ENCODE results near the gene HIF1A. TPM values are rescaled to one million over a fixed set of nuclear protein-coding genes. Genes with fewer than 3 reads are reported as not detected.

HIF1A gene
- total RNA-seq, 1 donor = 75.1 TPM

DNA sequence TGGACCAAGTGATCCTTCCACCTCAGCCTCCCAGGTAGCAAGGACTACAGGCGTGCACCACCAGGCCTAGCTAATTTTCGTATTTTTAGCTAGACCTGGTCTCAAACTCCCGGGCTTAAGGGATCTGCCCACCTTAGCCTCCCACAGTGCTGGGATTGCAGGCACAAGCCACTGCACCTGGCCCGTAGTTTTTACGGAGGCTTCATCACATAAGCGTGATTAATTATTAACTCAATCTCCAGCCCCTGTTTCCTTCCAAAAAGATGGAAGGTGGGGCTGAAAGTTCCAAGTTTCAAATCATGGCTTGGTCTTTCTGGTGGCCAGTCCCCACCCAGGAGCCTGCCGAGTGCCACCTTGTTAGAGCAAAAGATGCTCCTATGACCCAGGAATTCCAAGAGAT lies 22.5 kb upstream of the HIF1A start:
- DNase-seq (ENCODE audit: low read depth in 2 of 3, low spot score in 2 of 3) = no peak

DNA sequence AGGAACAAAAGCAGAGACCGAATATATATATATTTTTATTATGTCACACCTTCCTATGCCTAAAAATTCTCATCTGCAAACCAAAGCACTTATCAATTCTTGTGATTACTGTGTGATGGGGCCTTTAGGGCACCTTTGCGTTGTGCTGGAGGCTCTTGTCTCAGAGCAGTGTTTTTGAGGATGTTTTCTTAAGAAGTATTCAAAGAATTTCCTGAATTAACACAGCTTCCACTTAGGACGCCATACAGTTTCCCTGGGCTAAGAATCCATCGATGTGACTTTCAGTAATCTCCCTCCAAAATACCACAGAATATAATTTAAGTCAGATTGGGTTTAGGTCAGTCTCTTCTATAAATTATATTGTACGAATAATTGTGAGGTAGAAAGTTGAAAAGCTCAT lies 22.0 kb upstream of the HIF1A start:
- no peak for DNase-seq (ENCODE audit: low read depth in 2 of 3, low spot score in 2 of 3)

DNA sequence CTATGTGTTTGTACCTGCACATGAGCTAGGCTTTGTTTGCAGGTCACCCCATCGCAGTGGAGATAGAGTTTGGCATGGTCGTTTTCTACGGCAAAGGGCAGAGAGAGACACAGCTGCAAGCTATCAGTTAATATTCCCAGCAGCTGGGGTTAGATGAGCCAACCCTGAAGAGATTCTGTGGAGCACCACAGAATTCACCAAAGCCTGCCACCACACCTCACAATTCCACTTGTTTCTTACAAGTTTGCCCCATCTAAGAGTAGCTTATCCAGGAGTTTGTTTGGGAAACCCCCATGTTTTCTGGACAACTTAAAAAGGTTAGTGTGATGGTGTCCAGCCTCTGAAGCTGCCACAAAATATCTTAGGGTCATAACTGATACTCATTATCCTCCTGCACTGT lies 20.0 kb upstream of the HIF1A start:
- DNase-seq (ENCODE audit: low read depth in 2 of 3, low spot score in 2 of 3) = no peak

DNA sequence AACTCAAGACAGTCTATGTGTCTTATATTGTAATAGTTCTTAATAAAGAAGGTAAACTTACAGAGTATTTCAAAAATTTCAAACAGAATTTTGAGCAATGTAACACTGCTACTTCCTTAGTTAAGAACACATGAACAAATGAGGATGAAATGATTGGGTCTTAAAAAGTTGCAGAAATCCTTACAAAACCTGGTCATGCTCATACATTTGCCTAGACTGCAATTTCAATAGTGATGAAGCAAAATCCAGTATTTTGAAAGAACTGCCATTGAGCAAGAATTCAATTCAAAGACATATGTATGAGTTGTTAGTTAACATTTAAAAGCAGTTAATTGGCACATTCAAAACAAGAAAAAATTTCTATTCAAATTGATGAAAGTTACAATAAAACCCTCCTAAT lies 17.8 kb upstream of the HIF1A start:
- no peak for DNase-seq (ENCODE audit: low read depth in 2 of 3, low spot score in 2 of 3)

DNA sequence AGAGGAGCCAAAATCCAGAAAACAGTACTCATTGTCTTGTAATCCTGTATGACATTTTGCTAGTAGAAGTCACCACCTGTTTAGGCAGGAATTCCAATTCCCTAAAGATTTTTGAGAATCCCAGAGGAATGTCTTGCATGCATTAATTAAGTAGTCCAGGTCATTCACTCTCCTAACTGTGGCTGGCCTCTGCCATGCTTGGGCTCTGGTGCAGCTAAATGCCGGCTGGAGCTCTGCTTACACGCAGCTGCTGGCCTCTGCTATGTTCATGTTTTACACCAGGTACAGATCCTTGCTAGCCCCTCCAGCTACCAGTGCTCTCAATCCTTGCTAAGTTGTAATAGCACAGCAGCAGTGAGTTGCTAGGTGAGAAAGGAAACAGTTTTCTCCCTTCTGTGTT lies 16.3 kb upstream of the HIF1A start:
- no peak for DNase-seq (ENCODE audit: low read depth in 2 of 3, low spot score in 2 of 3)

DNA sequence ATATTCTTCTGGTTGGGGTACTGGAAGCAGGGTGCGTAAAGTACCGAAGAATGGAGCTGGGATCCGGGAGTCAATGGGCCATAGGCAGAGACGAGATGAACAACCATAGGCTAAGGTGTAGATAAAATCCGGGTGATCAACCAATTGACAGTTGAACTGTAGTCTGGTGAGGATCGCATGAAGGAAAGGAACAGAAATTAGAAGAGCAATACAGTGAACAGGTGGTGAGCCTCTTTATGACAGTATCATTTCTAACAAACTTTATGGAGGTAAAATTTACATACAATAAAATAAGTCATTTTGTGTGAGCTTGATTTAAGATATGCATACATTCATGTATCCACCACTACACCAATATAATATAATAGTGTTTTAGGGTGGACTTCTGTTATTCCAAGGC lies 13.9 kb upstream of the HIF1A start:
- DNase-seq (ENCODE audit: low read depth in 2 of 3, low spot score in 2 of 3) = no peak

DNA sequence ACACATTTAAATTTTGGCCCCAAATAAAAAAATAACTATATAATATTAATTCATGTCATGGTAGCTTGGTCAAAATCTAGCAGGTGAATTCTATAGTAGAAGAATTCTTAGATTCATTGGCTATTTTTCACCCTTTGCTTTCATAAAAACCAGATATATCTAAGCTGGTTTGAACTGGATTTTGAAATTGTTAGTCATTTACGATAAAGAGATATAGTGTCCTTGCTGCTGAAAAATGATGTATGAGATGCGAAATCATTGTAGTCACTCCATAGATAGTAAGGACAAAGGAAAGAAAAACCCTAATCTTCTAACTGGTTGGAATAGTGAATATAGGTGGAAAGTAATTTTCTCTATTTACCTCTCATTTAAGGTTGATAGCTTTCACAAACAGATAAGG lies 12.2 kb upstream of the HIF1A start:
- DNase-seq (ENCODE audit: low read depth in 2 of 3, low spot score in 2 of 3) = no peak

DNA sequence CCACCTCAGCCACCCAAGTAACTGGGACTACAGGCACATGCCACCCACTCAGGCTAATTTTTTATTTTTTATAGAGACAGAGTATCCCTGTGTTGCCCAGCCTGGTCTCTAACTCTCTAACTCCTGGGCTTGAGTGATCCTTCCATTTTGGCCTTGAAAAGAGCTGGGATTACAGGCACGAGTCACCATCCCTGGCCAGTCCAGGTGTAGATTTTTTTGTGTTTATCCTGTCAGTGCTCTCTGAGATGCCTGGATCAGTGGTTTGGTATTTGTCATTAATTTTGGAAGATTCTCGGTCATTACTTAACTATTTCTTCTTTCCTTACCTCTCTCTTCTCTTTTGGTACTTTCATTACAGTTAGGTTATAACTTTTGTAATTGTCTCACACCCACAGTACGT lies 5.3 kb upstream of the HIF1A start:
- DNase-seq (ENCODE audit: low read depth in 2 of 3, low spot score in 2 of 3) = no peak

DNA sequence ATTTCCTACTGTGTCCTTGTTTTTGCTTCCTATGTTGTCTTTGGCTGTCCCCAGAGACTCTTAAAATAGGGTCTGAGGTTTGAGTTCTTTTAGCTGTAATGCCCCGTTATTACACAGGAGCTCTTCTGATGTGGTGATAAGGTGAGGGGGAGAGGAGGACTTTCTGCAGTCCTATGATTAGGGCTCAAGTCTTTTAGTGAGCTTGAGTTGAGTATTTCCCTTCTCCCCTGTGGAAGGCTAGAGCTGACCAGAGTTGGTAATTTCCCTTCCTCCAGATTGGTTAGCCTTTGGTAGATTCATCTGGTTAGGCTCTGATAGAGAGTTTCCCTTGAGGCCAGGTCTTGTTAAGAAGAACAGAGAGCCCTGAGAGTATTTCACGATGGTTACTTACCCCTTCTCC lies 4.3 kb upstream of the HIF1A start:
- DNase-seq (ENCODE audit: low read depth in 2 of 3, low spot score in 2 of 3) = no peak

DNA sequence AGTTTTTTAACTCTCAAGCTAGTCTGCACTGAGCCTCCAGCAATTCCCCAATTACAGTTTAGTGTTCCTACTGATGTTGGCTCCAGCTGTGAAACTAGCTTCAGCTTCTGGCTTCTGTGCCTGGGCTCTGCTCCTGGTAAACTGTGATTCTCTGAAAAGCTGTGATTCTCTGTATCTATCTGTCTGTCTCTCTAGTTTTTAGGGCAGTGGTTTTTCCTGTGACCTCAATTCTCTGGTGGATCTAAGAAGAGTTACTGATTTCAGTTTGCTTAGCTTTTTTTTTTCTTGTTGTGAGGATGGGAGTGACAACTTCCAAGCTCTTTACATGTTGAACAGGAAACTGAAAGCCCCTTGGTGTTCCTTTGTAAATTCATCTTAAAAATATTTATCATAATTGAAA lies 3.8 kb upstream of the HIF1A start:
- DNase-seq (ENCODE audit: low read depth in 2 of 3, low spot score in 2 of 3) = no peak

DNA sequence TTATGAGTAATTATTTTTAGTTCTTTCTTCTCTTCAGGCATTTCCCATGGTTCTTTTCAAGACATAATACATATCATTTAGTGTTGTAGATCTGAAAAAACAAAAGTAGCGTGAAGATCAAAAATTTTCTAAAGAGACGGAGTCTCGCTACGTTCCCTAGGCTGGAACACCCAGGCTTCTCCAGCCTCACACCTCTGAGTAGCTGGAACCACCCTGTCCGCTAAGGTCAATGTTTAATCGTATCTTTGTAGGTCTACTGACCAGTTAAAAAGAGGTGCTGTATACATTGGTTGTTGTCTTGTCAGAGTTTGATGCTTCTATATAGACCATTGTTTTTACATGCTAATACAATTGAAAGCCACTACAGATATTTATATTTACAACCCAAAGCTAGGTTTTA lies 1.3 kb upstream of the HIF1A start:
- DNase-seq (ENCODE audit: low read depth in 2 of 3, low spot score in 2 of 3) = no peak

DNA sequence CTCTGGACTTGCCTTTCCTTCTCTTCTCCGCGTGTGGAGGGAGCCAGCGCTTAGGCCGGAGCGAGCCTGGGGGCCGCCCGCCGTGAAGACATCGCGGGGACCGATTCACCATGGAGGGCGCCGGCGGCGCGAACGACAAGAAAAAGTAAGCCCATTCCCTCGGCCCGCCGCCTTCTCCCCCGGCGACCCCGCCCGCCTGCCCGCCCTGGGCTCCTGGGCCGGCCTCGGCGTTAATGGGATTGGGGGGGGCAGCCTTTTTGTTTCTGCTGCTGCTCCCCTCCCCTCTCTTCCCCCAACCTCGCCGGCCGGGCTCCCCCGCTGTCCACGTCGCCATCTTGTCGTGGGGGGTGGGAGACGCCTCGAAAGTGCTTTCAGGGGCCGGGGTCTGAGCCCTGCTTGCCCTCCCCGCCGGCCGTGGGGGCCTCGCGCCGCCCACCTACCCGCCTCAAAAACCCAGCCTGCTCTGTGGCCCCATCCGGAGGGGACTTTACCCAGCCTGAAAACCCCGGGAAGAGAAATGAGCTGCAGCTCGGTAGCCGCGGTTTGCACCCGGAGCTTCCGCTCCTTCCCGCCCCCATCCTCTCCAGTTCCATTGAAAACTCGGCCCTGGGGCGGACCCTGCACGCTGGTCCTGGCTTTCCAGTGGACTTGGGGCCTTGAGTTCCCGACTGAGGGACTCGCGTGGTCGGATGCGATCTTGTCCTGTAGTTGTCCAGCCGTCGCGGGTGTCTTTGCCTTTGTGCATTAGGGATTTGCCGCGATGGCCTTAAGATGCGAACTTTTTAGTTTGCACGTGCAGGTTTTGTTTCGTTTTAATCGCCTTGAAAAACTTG lies 598 bp downstream of the HIF1A start:
- DNase-seq (ENCODE audit: low read depth in 2 of 3, low spot score in 2 of 3) = peak; percentile 18 to 51 (median 39)

DNA sequence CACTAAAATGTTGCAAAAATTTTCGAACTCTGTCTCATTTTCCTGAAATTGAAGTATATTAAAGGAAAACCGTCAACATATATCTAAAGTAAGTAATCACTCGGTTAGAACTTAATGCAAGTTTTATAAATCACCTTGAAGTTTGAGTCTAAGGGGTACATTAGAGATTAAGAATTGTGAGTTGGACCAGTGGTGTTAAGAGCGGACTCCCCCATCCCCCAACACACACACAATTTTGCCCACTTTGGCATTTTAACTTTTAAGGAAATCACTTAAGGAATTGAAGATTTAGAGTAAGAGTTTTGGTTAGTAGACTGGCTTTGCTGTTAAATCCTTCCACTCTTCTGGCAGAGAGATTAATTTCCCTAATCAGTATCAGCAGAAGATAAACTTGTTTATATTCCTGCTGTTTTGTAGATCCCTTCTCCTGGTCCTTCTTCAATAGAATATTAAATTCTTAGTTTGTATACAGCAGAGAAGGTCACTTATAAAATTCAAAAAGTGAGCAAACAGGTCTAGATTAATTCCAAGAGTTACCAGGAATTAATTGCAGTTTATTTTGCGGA lies 1.5 kb downstream of the HIF1A start:
- DNase-seq (ENCODE audit: low read depth in 2 of 3, low spot score in 2 of 3) = no peak

DNA sequence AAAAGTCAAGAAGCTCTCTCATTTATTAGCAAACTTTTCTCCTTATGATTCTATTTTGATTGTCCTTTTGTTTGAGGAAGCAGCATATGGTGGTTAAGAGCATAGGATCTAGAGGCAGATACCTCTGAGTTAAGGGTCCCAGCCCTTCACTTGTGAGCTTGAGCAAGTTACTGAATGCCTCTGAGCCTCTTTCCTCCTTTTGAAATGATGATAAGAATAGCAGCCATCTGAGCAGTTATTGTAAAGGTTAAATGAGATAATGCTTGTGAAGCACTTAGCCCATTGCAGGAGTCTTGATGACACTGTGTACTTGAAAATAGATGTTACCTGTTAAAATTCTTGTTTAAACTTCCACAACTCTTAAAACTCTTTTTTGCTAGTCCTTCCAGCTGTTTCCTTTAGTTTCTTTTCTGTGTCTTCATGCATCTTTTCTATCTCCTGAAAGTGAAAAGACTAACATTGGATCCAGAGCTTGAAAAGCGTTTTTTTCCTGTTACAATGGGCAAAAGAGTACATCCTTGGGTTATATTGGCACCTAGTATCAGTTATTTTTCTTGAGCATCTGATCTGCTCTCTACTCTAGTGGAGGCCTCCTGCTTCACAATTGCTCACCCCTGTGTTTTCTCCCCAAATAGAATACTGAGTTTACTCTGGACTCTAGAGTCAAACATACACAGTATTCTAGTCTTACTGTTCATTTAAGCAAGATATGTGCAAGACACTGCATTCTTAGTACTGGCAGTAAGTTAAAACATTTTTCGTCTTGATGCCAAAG lies 3.1 kb downstream of the HIF1A start:
- DNase-seq (ENCODE audit: low read depth in 2 of 3, low spot score in 2 of 3) = no peak

DNA sequence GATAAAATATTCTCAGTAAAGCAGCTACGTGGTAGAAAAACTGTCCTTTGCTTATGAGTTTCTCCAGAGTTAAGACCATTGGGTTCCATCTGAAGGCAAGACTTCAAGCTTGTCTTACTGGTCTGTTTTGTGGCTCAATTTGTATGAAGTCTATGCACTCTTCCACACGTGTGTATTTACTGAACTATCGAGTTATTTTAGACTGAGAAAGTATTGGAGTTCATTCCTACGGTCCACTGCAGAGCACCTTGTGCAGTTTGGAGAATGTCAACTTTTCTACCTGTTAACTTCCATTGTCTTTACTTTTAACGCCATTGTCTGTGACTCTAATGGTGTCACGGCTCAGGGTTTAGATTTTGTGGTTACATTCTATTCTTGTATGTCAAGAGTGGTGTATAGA lies 3.7 kb downstream of the HIF1A start:
- DNase-seq (ENCODE audit: low read depth in 2 of 3, low spot score in 2 of 3) = no peak

DNA sequence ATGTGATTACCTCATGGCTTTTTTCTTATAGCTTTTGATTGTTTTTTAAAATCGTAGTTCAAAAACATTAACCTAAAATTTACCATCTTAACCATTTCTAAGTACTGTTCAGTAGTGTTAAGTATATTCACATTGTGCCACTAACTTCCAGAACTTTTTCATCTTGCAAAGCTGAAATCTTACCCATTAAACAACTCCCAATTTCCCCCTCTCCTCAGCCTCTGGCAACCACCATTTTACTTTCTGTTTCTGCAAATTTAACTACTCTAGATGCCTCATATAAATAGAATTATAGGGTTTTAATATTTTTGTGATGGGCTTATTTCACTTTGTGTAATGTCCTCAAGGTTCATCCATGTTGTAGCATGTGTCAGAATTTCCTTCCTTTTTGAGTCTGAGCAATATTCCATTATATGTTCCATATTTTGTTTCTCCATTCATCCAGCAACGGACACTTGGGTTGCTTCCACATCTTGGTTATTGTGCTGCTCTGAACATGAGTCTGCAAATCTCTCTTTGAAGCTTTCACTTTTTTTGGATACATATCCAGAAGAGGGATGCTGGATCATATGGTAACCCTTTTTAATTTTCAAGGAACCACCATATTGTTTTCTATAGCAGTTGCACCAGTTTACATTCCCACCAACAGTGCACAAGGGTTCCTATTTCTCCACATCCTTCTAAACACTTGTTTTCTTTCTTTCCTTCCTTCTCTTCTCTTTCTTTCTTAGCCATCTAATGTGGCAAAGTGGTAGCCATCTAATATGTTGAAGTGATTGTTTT lies 5.0 kb downstream of the HIF1A start:
- DNase-seq (ENCODE audit: low read depth in 2 of 3, low spot score in 2 of 3) = no peak

DNA sequence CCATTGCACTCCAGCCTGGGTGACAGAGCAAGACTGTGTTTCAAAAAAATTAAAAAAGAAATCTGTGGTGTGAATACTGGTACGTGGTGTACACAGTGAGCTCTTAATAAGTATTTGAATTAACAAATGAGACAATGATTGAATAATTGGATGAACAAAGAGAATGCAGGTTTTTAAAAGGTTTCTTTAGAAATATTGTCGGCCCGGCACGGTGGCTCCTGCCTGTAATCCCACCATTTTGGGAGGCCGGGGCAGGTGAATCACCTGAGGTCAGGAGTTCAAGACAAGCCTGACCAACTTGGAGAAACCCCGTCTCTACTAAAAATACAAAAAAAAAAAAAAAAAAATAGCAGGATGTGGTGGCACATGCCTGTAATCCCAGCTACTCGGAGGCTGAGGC lies 6.6 kb downstream of the HIF1A start:
- no peak for DNase-seq (ENCODE audit: low read depth in 2 of 3, low spot score in 2 of 3)

DNA sequence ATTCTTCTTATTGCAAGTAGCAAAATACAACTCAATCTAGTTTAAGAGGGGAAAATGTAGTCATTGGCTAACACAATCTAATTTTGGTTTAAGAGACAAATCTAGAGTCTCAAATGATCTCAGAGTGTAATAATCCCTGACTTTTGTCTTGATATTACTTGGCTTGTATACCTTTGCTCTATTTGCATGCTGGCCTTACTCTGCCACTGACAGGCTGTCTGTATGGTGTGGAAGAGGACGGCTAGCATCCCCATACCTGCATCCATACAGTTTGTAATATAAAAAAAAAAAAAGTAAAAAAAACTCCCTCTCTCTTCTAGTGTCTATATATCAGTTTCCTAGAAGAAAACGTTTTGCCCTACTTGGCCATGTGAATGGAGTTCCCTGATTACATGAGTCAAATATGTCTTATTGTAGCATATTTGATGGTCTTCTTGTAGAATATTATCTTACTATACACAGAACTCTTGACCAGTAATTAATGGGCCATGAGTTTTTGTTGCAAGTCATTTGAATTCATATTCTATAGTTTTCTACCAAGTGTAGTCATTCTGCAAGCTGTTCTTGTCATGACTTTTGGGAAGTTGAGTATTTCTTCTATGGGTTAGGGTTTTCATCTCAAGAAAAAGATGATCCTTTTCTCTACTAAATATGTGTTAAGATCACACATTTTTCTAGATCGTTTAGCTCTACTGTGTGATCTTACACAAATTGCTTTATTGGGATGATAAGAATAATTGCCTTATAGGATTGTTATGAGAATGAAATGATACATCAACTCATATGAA lies 8.2 kb downstream of the HIF1A start:
- DNase-seq (ENCODE audit: low read depth in 2 of 3, low spot score in 2 of 3) = no peak

DNA sequence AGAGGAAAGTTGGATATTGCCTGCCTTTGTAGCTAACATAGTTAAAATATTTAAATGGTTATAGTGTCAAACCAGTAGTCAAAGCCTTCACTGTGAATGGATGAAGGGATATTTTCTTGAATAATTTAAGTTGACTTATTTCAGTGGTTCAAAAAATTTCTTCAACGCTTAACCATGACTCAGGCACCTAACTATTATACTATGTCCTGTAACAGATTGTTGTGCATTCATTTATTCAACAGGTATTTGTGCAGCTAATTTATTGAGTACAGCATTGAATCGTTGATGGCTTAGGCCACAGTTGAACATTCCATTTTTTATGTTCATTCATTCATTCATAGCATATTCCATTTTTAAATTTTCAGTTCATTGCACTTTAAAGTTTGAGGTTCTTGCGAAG lies 9.2 kb downstream of the HIF1A start:
- DNase-seq (ENCODE audit: low read depth in 2 of 3, low spot score in 2 of 3) = no peak

DNA sequence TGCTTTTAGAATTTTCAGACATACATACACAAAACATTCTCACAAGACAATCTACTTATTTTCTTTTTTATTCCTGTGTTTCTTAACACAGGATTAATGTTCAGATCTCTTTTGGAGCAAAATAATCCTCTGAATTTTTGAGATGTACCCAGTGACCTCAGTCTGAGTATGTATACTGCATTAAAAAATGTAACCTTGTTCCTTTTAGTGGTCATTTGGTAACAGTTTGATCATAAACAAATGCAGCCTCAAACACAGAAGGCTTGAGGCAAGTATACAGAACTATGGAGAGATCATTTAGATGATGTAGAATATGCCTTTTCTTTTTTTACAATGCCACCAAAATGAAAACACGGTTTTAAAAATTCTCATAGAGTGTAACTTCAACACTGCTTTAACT lies 9.7 kb downstream of the HIF1A start:
- no peak for DNase-seq (ENCODE audit: low read depth in 2 of 3, low spot score in 2 of 3)

Data from hematopoietic multipotent progenitor cell (in vitro differentiated cells).